Dermis blood vessel endothelial cell (primary cell): Measurements from ENCODE around the gene PAK4. TPM values are rescaled to one million over a fixed set of nuclear protein-coding genes. Genes with fewer than 3 reads are reported as not detected.
A peak's percentile ranks its signal among the peaks of the same experiment; 100 is the strongest.
"Not testable (repeated sequence)": the region's sequence is repeated elsewhere in the genome, so short reads cannot be mapped to it uniquely, and the experiment has no call there.

Experiments used
- DNase-seq: peaks from one replicate; pipeline ENCODE4 v3.0.0; 2010
- total RNA-seq: library from RNA; depleted of rRNA; stranded (reverse); fragments of >200 nt; gene quantifications from 2 replicates; pipeline ENCODE4 v1.2.3, GENCODE V29; 2014

Gene PAK4
- total RNA-seq, 1 donor from 2014 or later = 5.8 TPM

- DNase-seq = no peak
These were observed 25.0 kb upstream of the PAK4 start for GRCh38 chr19:39100500-39101166.

GRCh38 chr19:39103151-39103550 is 22.4 kb upstream of the PAK4 start:
- no peak for DNase-seq

- DNase-seq = no peak
These were observed 21.4 kb upstream of the PAK4 start for GRCh38 chr19:39104186-39104596.

GRCh38 chr19:39106194-39106593 is 19.4 kb upstream of the PAK4 start:
- no peak for DNase-seq

- no peak for DNase-seq
These were observed 15.9 kb upstream of the PAK4 start for GRCh38 chr19:39109641-39110040.

GRCh38 chr19:39110263-39110967 is 15.2 kb upstream of the PAK4 start:
- peak; percentile 61 for DNase-seq

GRCh38 chr19:39111593-39112199 is 13.9 kb upstream of the PAK4 start:
- no peak for DNase-seq

GRCh38 chr19:39112338-39112890 is 13.2 kb upstream of the PAK4 start:
- no peak for DNase-seq

GRCh38 chr19:39113199-39113598 is 12.4 kb upstream of the PAK4 start:
- DNase-seq = no peak

GRCh38 chr19:39115105-39115847 is 10.3 kb upstream of the PAK4 start:
- DNase-seq = no peak

GRCh38 chr19:39117023-39117422 is 8.6 kb upstream of the PAK4 start:
- not testable (repeated sequence) for DNase-seq

GRCh38 chr19:39119830-39120229 is 5.8 kb upstream of the PAK4 start:
- no peak for DNase-seq

GRCh38 chr19:39122934-39123731 is 2.5 kb upstream of the PAK4 start:
- no peak for DNase-seq

- no peak for DNase-seq
These were observed 1.3 kb upstream of the PAK4 start for GRCh38 chr19:39124136-39124764.

GRCh38 chr19:39125199-39125553 is 410 bp upstream of the PAK4 start:
- no peak for DNase-seq

GRCh38 chr19:39126312-39127187 is 964 bp downstream of the PAK4 start:
- peak; percentile 33 for DNase-seq

GRCh38 chr19:39127812-39128515 is 2.4 kb downstream of the PAK4 start:
- no peak for DNase-seq

- no peak for DNase-seq
These were observed 3.0 kb downstream of the PAK4 start for GRCh38 chr19:39128516-39129079.

- no peak for DNase-seq
These were observed 3.5 kb downstream of the PAK4 start for GRCh38 chr19:39129116-39129515.
